Measurements from ENCODE around the gene MYO15B.

Gene MYO15B

DNA sequence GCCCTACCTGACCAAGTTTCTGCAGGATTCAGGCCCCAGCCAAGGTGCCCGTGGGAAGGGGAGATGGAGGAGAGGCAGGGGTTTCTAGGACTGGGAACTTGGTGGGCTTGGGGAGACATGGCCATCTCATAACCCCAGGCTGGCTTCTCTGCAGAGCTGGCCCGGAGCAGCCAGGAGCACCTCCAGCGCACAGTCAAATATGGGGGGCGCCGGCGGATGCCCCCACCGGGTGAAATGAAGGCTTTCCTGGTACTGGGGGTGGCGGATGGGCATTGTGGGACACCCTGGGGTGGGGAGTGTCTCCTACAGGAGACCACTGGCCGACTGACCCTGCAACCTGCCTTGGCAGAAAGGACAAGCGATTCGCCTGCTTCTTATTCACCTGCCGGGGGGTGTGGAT, 36.4 kb downstream of the MYO15B start:
- Histone ChIP-seq H3K4me1 (ENCODE audit: insufficient read depth, low read length) (no peaks in the 10 kb centered on the region), H3K27ac (ENCODE audit: low read length) (no peak overlapping the region), H3K27me3 (ENCODE audit: insufficient read depth, low read length) (no peaks in the 10 kb centered on the region; the same call in 1 of the 2 replicates), H3K9ac (ENCODE audit: low read depth, low read length) (no peak overlapping the region), H3K4me3 (ENCODE audit: low read length) (no peak overlapping the region), H3K9me3 (ENCODE audit: insufficient read depth, low read depth, low read length) (no peaks in the 10 kb centered on the region), H3K36me3 (ENCODE audit: insufficient read depth, low read depth, low read length) (no peaks in the 10 kb centered on the region)

DNA sequence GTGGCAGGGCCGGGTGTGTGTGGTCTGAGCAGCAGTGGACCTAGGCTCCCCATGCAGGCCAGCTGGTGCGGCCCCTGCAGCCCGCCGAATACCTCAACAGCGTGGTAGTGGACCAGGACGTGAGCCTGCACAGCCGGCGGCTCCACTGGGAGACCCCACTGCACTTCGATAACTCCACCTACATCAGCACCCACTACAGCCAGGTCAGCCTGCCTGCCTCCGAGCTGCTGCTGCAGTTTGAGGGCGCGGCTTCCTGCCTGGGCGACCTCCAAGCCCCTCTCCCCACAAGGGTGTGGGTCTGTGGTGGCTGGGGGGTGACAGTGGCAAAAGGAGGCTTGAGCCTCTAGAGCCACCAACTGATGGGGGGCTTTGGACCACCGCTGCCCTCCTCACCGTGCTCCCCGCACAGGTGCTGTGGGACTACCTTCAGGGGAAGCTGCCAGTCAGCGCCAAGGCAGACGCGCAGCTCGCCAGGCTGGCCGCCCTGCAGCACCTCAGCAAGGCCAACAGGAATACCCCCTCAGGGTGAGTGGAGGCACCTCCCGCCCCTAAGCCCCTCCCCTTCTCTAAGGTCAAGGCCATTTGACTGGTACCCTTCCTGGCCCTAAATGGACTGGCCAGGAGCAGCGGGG, 37.2 kb downstream of the MYO15B start:
- H3K27me3 ChIP-seq (ENCODE audit: insufficient read depth, low read length) = no peaks in the 10 kb centered on the region; the same call in 1 of the 2 replicates
- no peak overlapping the region for H3K27ac ChIP-seq (ENCODE audit: low read length)
- no peaks in the 10 kb centered on the region for H3K9me3 ChIP-seq (ENCODE audit: insufficient read depth, low read depth, low read length)
- no peaks in the 10 kb centered on the region for H3K4me1 ChIP-seq (ENCODE audit: insufficient read depth, low read length)
- H3K9ac ChIP-seq (ENCODE audit: low read depth, low read length) = no peak overlapping the region
- H3K4me3 ChIP-seq (ENCODE audit: low read length) = no peak overlapping the region
- H3K36me3 ChIP-seq (ENCODE audit: insufficient read depth, low read depth, low read length) = no peaks in the 10 kb centered on the region

DNA sequence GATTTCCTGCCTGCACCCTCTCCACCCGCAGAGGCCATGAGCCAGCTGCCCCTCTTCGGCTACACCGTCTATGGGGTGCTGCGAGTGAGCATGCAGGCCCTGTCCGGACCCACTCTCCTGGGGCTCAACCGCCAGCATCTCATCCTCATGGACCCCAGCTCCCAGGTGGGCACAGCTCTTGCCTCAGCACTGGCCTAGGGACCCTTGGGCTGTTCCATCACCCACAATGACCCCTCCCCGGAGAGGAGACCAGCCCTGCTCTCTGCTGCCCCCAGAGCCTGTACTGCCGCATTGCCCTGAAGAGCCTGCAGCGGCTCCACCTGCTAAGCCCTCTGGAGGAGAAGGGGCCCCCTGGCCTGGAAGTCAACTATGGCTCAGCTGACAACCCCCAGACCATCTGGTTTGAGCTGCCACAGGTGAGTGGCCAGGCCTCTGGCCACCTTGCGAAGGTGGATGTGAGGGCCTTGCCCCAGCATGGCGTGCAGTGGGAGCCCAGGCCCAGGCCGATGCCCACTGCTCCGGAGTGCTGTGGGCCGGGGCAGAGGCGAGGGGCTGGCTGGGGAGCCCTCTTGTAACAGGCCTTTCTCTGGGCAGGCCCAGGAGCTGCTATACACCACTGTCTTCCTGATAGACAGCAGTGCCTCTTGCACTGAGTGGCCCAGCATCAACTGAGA, 38.4 kb downstream of the MYO15B start:
- no peak overlapping the region for H3K4me3 ChIP-seq (ENCODE audit: low read length)
- no peaks in the 10 kb centered on the region; the same call in 1 of the 2 replicates for H3K36me3 ChIP-seq (ENCODE audit: insufficient read depth, low read depth, low read length)
- H3K9ac ChIP-seq (ENCODE audit: low read depth, low read length) = no peak overlapping the region
- H3K4me1 ChIP-seq (ENCODE audit: insufficient read depth, low read length) = no peaks in the 10 kb centered on the region
- H3K27me3 ChIP-seq (ENCODE audit: insufficient read depth, low read length) = no peaks in the 10 kb centered on the region; the same call in 1 of the 2 replicates
- no peaks in the 10 kb centered on the region for H3K9me3 ChIP-seq (ENCODE audit: insufficient read depth, low read depth, low read length)
- H3K27ac ChIP-seq (ENCODE audit: low read length) = no peak overlapping the region

GRCh38 chr17:75626496-75627038, 39.0 kb downstream of the MYO15B start:
- H3K27ac ChIP-seq (ENCODE audit: low read length) = no peak overlapping the region
- H3K36me3 ChIP-seq (ENCODE audit: insufficient read depth, low read depth, low read length) = no peaks in the 10 kb centered on the region; the same call in 1 of the 2 replicates
- H3K9me3 ChIP-seq (ENCODE audit: insufficient read depth, low read depth, low read length) = no peaks in the 10 kb centered on the region
- H3K9ac ChIP-seq (ENCODE audit: low read depth, low read length) = no peak overlapping the region
- no peaks in the 10 kb centered on the region; the same call in 1 of the 2 replicates for H3K27me3 ChIP-seq (ENCODE audit: insufficient read depth, low read length)
- H3K4me3 ChIP-seq (ENCODE audit: low read length) = no peak overlapping the region
- no peaks in the 10 kb centered on the region for H3K4me1 ChIP-seq (ENCODE audit: insufficient read depth, low read length)

DNA sequence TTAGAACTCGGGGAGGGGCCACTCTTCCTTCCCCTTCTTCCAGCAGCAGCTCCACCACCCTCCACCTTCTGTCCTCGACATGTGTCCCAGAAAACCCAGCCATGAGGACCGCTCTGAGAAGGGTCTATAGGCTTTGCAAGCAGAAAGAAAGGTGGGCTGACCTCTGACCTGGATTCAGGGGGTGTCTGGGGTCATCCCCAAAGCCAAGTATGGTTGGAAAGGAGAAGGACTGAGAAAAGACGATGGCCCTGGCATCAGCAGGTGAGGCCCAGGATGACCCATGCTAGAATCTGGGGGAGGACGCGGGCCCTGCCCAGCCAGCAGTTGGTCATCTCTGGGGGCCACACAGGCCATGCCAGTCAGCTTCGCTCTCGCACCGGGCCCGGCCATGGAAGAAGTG, 39.5 kb downstream of the MYO15B start:
- H3K4me3 ChIP-seq (ENCODE audit: low read length) = no peak overlapping the region
- no peaks in the 10 kb centered on the region for H3K4me1 ChIP-seq (ENCODE audit: insufficient read depth, low read length)
- no peaks in the 10 kb centered on the region; the same call in 1 of the 2 replicates for H3K36me3 ChIP-seq (ENCODE audit: insufficient read depth, low read depth, low read length)
- H3K27me3 ChIP-seq (ENCODE audit: insufficient read depth, low read length) = no peaks in the 10 kb centered on the region; the same call in 1 of the 2 replicates
- H3K9ac ChIP-seq (ENCODE audit: low read depth, low read length) = no peak overlapping the region
- H3K9me3 ChIP-seq (ENCODE audit: insufficient read depth, low read depth, low read length) = no peaks in the 10 kb centered on the region
- no peak overlapping the region for H3K27ac ChIP-seq (ENCODE audit: low read length)

- Histone ChIP-seq H3K9me3 (ENCODE audit: insufficient read depth, low read depth, low read length) (no peaks in the 10 kb centered on the region), H3K36me3 (ENCODE audit: insufficient read depth, low read depth, low read length) (no peaks in the 10 kb centered on the region; the same call in 1 of the 2 replicates), H3K27me3 (ENCODE audit: insufficient read depth, low read length) (no peaks in the 10 kb centered on the region), H3K4me1 (ENCODE audit: insufficient read depth, low read length) (peaks cover 4% of the 10 kb centered on the region; the same call in 1 of the 2 replicates), H3K4me3 (ENCODE audit: low read length) (no peak overlapping the region), H3K9ac (ENCODE audit: low read depth, low read length) (no peak overlapping the region), H3K27ac (ENCODE audit: low read length) (no peak overlapping the region)
Measured at GRCh38 chr17:75628425-75628824, 40.8 kb downstream of the MYO15B start.

- Histone ChIP-seq H3K9ac (ENCODE audit: low read depth, low read length) (no peak overlapping the region), H3K36me3 (ENCODE audit: insufficient read depth, low read depth, low read length) (no peaks in the 10 kb centered on the region; the same call in 1 of the 2 replicates), H3K27me3 (ENCODE audit: insufficient read depth, low read length) (no peaks in the 10 kb centered on the region), H3K9me3 (ENCODE audit: insufficient read depth, low read depth, low read length) (no peaks in the 10 kb centered on the region), H3K4me1 (ENCODE audit: insufficient read depth, low read length) (peaks cover 6% of the 10 kb centered on the region; the same call in 1 of the 2 replicates), H3K4me3 (ENCODE audit: low read length) (no peak overlapping the region), H3K27ac (ENCODE audit: low read length) (no peak overlapping the region)
Measured at GRCh38 chr17:75629157-75629556, 41.6 kb downstream of the MYO15B start.

- no peaks in the 10 kb centered on the region for H3K27me3 ChIP-seq (ENCODE audit: insufficient read depth, low read length)
- H3K4me1 ChIP-seq (ENCODE audit: insufficient read depth, low read length) = peaks cover 6% of the 10 kb centered on the region; the same call in 1 of the 2 replicates
- H3K9me3 ChIP-seq (ENCODE audit: insufficient read depth, low read depth, low read length) = no peaks in the 10 kb centered on the region
- no peak overlapping the region for H3K9ac ChIP-seq (ENCODE audit: low read depth, low read length)
- no peaks in the 10 kb centered on the region; the same call in 1 of the 2 replicates for H3K36me3 ChIP-seq (ENCODE audit: insufficient read depth, low read depth, low read length)
- H3K4me3 ChIP-seq (ENCODE audit: low read length) = no peak overlapping the region
- H3K27ac ChIP-seq (ENCODE audit: low read length) = no peak overlapping the region
Measured at GRCh38 chr17:75630071-75630917, 42.7 kb downstream of the MYO15B start.

- Histone ChIP-seq H3K27ac (ENCODE audit: low read length) (no peak overlapping the region), H3K4me1 (ENCODE audit: insufficient read depth, low read length) (peaks cover 6% of the 10 kb centered on the region; the same call in 1 of the 2 replicates), H3K36me3 (ENCODE audit: insufficient read depth, low read depth, low read length) (no peaks in the 10 kb centered on the region; the same call in 1 of the 2 replicates), H3K4me3 (ENCODE audit: low read length) (no peak overlapping the region), H3K27me3 (ENCODE audit: insufficient read depth, low read length) (no peaks in the 10 kb centered on the region), H3K9me3 (ENCODE audit: insufficient read depth, low read depth, low read length) (no peaks in the 10 kb centered on the region), H3K9ac (ENCODE audit: low read depth, low read length) (no peak overlapping the region)
Measured at GRCh38 chr17:75631353-75631752, 43.8 kb downstream of the MYO15B start.

DNA sequence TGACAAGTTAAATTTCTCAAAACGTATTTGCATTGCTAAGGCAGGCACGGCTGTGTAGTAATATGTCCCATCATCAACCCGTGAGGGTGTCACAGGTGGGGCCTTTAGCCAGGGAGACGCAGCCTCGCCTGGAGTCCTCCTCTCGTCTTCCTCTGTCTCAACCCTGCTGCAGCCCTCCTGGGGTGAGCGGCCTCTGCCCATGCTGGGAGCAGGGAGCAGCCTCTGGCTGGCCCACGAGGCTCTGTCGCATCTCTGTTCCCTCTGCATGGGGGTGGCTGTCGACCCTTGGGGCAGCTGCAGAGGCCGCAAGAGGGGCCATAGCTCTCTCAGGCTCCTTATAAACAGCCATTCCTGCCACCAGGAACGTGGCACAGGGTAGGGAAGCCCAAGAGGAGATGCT, 44.8 kb downstream of the MYO15B start:
- H3K9ac ChIP-seq (ENCODE audit: low read depth, low read length) = no peak overlapping the region

GRCh38 chr17:75632863-75633485, 45.4 kb downstream of the MYO15B start, which contains the start of gene SMIM5:
SMIM5 (plus strand) TSS chr17:75633434; CDS start chr17:75640202, 6,768 bp downstream.
- Histone ChIP-seq H3K27ac (ENCODE audit: low read length) (no peak within 1 kb of the TSS), H3K36me3 (ENCODE audit: insufficient read depth, low read depth, low read length) (no peaks in the 10 kb centered on the region; the same call in 1 of the 2 replicates), H3K9ac (ENCODE audit: low read depth, low read length) (no peak within 1 kb of the TSS), H3K9me3 (ENCODE audit: insufficient read depth, low read depth, low read length) (no peaks in the 10 kb centered on the region), H3K4me3 (ENCODE audit: low read length) (no peak within 1 kb of the TSS), H3K27me3 (ENCODE audit: insufficient read depth, low read length) (no peaks in the 10 kb centered on the region), H3K4me1 (ENCODE audit: insufficient read depth, low read length) (peaks cover 6% of the 10 kb centered on the region; the same call in 1 of the 2 replicates)

More for the DNA sequence above, 44.8 kb downstream of the MYO15B start:
- Histone ChIP-seq H3K36me3 (ENCODE audit: insufficient read depth, low read depth, low read length) (no peaks in the 10 kb centered on the region; the same call in 1 of the 2 replicates), H3K27me3 (ENCODE audit: insufficient read depth, low read length) (no peaks in the 10 kb centered on the region), H3K4me1 (ENCODE audit: insufficient read depth, low read length) (peaks cover 6% of the 10 kb centered on the region; the same call in 1 of the 2 replicates), H3K27ac (ENCODE audit: low read length) (no peak overlapping the region), H3K4me3 (ENCODE audit: low read length) (no peak overlapping the region), H3K9me3 (ENCODE audit: insufficient read depth, low read depth, low read length) (no peaks in the 10 kb centered on the region)

All from iPS-20b (cell line).